GM19467 (cell line): ENCODE results near the gene BTAF1.

Experiments used
- ATAC-seq: cut with Tn5 transposase; IDR thresholded peaks from one replicate; pipeline ENCODE4 v1.9.1; 2021; ENCODE audit warnings: mild to moderate bottlenecking, moderate library complexity; ENCODE audit not compliant: unreplicated experiment

Gene BTAF1

GRCh38 chr10:92038949-92039348 is 115.4 kb downstream of the BTAF1 start:
- no peak for ATAC-seq

DNA sequence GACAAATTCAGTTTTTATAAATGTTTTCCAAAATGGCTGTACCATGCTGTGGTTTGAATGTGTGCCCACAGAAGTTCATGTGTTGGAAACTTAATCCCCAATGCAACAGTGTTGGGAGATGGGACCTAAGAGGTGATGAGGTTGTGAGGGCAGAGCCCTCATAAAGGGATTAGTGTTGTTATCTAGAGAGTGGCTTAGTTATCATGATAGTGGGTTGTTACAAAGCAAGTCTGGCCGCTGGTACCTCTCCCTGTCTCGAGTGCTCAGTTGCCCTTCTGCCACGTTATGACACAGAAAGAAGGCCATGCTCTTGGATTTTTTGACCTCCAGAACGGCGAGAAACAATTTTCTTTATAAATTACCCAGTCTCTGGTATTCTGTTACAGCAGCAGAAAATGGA is 119.0 kb downstream of the BTAF1 start:
- ATAC-seq, result no peak

DNA sequence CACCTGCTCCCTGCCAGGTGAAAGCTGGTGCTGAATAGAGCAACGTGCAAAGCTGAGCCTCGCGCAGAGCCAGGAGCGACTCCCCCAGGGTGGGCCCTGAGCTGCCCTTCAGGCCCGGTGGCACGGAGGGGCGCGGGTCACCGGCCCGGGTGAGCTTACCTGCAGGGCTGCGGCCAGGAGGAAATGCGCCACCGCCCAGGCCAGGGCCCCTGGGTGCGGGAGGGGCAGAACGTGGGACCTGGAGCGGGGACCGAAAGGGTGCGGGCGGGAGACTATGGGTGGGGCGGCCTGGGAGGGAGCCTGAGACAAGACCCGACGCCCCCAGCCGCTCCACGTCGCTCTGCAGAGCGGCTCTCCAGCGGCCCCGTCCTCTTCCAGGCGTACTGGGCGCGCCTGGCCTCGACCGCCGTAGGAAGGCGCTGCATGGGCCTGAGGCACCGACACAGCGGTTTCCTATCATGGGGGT is 122.1 kb downstream of the BTAF1 start:
- no peak for ATAC-seq

DNA sequence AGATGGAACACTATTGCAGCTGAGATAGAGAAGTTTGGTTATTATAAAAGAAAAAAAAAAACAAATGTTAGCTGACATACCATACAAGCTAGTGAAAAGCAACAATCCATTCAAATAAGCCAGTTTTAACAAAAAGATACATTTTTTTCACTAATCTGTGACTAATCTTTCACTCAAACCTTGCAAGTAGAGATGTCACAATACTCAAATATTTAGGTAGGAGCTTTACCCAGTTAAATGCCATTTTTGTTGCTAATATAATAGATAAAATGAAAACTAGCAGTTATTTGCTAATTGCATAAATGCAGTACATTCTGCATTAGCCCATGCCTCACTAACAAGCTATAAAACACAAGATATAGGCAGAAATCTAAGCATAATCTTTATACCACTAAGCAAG is 123.6 kb downstream of the BTAF1 start:
- ATAC-seq, result no peak

DNA sequence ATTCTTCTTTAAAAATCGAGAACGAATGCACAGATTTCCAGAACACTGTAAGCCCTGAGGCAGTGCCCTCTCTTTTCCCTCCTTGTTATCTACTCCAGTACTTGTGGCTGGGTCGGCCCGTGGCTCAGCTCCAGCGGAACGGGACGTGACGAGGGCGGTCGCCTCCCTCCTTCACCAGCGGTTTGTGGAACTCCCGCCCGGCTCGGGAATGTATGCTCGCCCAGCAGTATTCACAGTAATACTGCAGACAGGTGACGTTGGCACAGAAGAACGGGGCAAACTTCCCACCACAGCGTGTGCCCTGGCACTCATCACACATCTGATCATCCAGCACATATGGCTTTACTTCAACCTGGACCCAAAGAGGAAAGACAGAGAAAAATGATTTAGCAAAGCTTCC is 128.5 kb downstream of the BTAF1 start:
- ATAC-seq, result no peak

- ATAC-seq, result no peak
Measured at GRCh38 chr10:92052741-92053140, 129.2 kb downstream of the BTAF1 start.

GRCh38 chr10:92054807-92055206 is 131.2 kb downstream of the BTAF1 start:
- ATAC-seq, result no peak

DNA sequence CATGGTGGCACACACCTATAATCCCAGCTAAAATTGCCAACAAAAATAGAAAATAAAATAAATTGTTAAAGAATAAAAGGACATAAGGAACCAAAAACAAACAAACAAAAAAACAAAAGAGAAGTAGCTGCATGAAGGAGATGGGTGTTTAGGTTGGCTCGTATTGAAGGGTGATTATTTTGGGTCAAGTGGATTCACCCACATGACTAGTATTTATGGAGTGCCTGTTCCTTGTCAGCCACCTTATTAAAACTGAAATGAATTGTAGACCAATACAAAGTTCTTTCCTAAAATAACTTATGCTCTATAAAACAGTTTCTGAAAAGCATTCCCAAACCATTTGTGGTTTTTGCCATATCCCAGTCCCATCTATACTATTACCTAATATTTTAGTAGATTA is 138.7 kb downstream of the BTAF1 start:
- no peak for ATAC-seq

DNA sequence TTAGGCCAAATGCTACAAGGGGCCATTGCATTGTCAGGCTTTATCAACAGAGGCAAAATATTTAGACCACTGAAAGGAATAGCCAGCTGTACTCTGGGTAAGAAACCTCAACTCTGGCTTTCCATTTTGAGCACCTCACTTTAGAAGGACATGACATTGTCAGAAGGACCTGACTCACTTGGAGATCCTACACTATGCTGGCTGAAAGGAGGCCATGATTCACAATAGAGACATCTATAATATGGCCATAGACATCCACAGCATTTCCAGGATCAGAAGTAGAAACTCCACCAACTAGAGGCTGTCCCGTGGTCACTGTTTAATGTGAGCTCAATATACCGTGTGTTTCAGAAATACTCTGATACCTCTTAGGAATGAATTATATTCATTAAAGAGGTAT is 140.9 kb downstream of the BTAF1 start:
- ATAC-seq, result no peak

DNA sequence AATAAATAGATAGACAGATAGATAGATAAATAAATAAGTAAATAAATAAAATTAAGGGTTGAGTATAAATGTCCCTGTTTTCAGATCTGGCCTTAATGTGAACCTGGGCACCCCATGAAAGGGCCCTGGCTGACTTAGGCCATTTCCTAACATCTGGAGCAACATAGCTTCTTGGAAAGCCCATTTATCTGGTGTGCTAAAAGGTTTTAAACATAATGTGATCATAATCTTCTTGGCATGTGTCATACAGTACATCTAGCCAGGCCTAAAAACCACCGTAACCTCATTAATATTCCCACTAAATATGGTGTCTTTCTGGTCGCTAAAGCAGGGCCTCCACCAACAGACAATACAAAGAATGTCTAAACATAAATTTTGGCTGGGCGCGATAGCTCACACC is 142.8 kb downstream of the BTAF1 start:
- ATAC-seq, result no peak

- no peak for ATAC-seq
Measured at GRCh38 chr10:92068900-92069299, 145.3 kb downstream of the BTAF1 start.

GRCh38 chr10:92074126-92074887 is 150.7 kb downstream of the BTAF1 start:
- no peak for ATAC-seq

GRCh38 chr10:92075829-92076228 is 152.3 kb downstream of the BTAF1 start:
- no peak for ATAC-seq

DNA sequence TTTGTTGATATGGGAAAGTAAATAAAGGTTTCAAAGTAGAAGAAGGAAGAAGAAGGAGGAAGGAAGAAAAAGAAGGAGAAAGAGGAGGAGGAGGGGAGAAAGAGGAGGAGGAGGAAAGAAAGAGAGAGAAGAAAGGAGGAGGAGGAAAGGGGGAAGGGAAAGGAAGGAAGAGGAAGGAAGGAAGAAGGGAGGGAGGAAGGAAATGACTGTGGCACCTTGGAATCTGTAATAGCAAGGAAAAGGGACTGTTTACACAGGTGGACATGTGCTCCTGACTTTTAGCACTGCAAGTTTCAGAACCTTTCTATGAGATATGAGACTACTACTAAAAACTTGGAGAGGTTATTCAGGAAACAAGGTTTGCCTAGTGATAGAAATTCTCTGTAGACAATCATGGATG is 153.2 kb downstream of the BTAF1 start:
- no peak for ATAC-seq

DNA sequence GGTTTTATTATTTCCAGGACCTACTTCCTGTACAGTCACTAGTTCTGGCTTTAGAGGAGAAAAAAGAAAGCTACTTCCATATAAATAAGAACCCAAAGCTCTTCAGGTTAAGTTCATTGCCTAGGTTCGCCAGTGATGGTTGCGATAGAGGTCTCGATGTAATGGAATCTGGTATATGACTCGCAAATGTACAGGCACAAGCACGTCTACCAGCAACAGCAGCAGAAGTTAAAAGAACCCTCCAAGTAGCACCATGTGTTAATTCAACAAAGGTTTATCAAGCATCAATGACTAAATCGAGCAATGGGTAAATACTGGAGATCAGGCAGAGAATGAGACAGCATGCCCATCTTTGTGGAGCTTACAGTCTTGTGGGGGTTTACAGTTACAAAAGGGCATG is 155.4 kb downstream of the BTAF1 start:
- no peak for ATAC-seq
